Fibroblast of the aortic adventitia (primary cell): ENCODE measurements around the gene SRD5A1. TPM values are rescaled to one million over a fixed set of nuclear protein-coding genes. Genes with fewer than 3 reads are reported as not detected.
"Not testable (repeated sequence)": the region's sequence is repeated elsewhere in the genome, so short reads cannot be mapped to it uniquely, and the experiment has no call there.

Experiments used
- DNase-seq: peaks from one replicate; pipeline ENCODE4 v3.0.0-alpha.2; 2010; ENCODE audit warnings: low read depth
- H3K4me3 ChIP-seq: 2 replicates; pipeline ENCODE4 v1.5.1; 2011; ENCODE audit warnings: low read depth, mild to moderate bottlenecking, control low read depth, low read length, moderate library complexity
- CTCF ChIP-seq: IDR thresholded peaks from 2 replicates; pipeline ENCODE4 v1.5.1; 2011; ENCODE audit warnings: mild to moderate bottlenecking, low read length, control low read depth, inconsistent platforms; ENCODE audit not compliant: insufficient read depth
- total RNA-seq: library from RNA; depleted of rRNA; stranded (reverse); fragments of >200 nt; gene quantifications from 2 replicates; pipeline ENCODE4 v1.2.3, GENCODE V29; 2012; ENCODE audit warnings: low replicate concordance

Gene SRD5A1
- total RNA-seq, 1 donor, result 12.0 TPM

GRCh38 chr5:6637022-6637421 lies 3.8 kb downstream of the SRD5A1 start:
- DNase-seq, result no peak
- TF ChIP-seq CTCF, result no peak
- H3K4me3 ChIP-seq, result no peak overlapping the region

- no peak for TF ChIP-seq CTCF
- H3K4me3 ChIP-seq, result no peak overlapping the region
- no peak for DNase-seq
These were observed 4.3 kb downstream of the SRD5A1 start for GRCh38 chr5:6637590-6637989.

- H3K4me3 ChIP-seq, result no peak overlapping the region
- DNase-seq, result peak; percentile 7
- no peak for TF ChIP-seq CTCF
These were observed 5.0 kb downstream of the SRD5A1 start for GRCh38 chr5:6638236-6638635.

- no peak for DNase-seq
- no peak overlapping the region for H3K4me3 ChIP-seq
- no peak for TF ChIP-seq CTCF
These were observed 9.4 kb downstream of the SRD5A1 start for GRCh38 chr5:6642655-6643054.

GRCh38 chr5:6644794-6645241 lies 11.6 kb downstream of the SRD5A1 start:
- TF ChIP-seq CTCF, result no peak
- DNase-seq, result no peak
- no peak overlapping the region for H3K4me3 ChIP-seq

- not testable (repeated sequence) for H3K4me3 ChIP-seq
- DNase-seq, result peak; percentile 58
These were observed 12.5 kb downstream of the SRD5A1 start for GRCh38 chr5:6645571-6646362.

- no peak for DNase-seq
- H3K4me3 ChIP-seq, result no peak overlapping the region
- TF ChIP-seq CTCF, result no peak
These were observed 15.9 kb downstream of the SRD5A1 start for GRCh38 chr5:6649186-6649585.
